Astrocyte of the cerebellum (primary cell): Measurements from ENCODE around the gene ATP6V1A.

Experiments used
- DNase-seq: peaks from one replicate; pipeline ENCODE4 v3.0.0-alpha.2; 2011; ENCODE audit warnings: low read depth
- H3K4me3 ChIP-seq: 2 replicates; pipeline ENCODE4 v1.5.1; 2011; ENCODE audit warnings: mild to moderate bottlenecking, low read depth, low read length, moderate library complexity
- in situ Hi-C: cut with HindIII; loops from 2 replicates; pipeline ENCODE4 v1.10.0; 2017; ENCODE audit warnings: low sequenced_read_pairs
- TF ChIP-seq, protein P1 (sequence below): IDR thresholded peaks from 2 replicates; pipeline ENCODE4 v1.5.1; 2012; ENCODE audit warnings: low read length, low read depth, moderate library complexity, mild to moderate bottlenecking; ENCODE audit errors: missing control alignments

The ATP6V1A gene

GRCh38 chr3:113754494-113755159, 7.8 kb downstream of the ATP6V1A start:
- in situ Hi-C loops = no loop called here
- DNase-seq = no peak
- no peak overlapping the region for H3K4me3 ChIP-seq
- TF ChIP-seq, protein P1, sequence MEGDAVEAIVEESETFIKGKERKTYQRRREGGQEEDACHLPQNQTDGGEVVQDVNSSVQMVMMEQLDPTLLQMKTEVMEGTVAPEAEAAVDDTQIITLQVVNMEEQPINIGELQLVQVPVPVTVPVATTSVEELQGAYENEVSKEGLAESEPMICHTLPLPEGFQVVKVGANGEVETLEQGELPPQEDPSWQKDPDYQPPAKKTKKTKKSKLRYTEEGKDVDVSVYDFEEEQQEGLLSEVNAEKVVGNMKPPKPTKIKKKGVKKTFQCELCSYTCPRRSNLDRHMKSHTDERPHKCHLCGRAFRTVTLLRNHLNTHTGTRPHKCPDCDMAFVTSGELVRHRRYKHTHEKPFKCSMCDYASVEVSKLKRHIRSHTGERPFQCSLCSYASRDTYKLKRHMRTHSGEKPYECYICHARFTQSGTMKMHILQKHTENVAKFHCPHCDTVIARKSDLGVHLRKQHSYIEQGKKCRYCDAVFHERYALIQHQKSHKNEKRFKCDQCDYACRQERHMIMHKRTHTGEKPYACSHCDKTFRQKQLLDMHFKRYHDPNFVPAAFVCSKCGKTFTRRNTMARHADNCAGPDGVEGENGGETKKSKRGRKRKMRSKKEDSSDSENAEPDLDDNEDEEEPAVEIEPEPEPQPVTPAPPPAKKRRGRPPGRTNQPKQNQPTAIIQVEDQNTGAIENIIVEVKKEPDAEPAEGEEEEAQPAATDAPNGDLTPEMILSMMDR = no peak

GRCh38 chr3:113758389-113759024, 11.7 kb downstream of the ATP6V1A start:
- TF ChIP-seq, protein P1 = no peak
- DNase-seq = no peak
- H3K4me3 ChIP-seq = no peak overlapping the region
- in situ Hi-C loops = no loop called here

- H3K4me3 ChIP-seq = no peak overlapping the region
- in situ Hi-C loops = no loop called here
- DNase-seq = no peak
- TF ChIP-seq, protein P1 = no peak
These were observed 17.9 kb downstream of the ATP6V1A start for GRCh38 chr3:113764698-113765097.

- no peak overlapping the region for H3K4me3 ChIP-seq
- in situ Hi-C loops = no loop called here
- no peak for DNase-seq
- TF ChIP-seq, protein P1 = peak; percentile 30
These were observed 22.7 kb downstream of the ATP6V1A start for GRCh38 chr3:113769551-113769950.

- no peak for DNase-seq
- in situ Hi-C loops = no loop called here
- no peak overlapping the region for H3K4me3 ChIP-seq
- TF ChIP-seq, protein P1 = no peak
These were observed 25.2 kb downstream of the ATP6V1A start for GRCh38 chr3:113771993-113772392.

- H3K4me3 ChIP-seq = no peak overlapping the region
- TF ChIP-seq, protein P1 = no peak
- in situ Hi-C loops = no loop called here
- peak; percentile 70 for DNase-seq
These were observed 26.5 kb downstream of the ATP6V1A start for GRCh38 chr3:113773381-113773780.
